ENCODE data around the gene KIF5A.
A peak's percentile ranks its signal among the peaks of the same experiment; 100 is the strongest.

Gene KIF5A

GRCh38 chr12:57520053-57520818, 29.6 kb upstream of the KIF5A start, which contains the start of gene DDIT3:
TSS of gene DDIT3 (minus strand) at chr12:57520514. CDS start at chr12:57517406, 3,108 bp downstream.
- peak; percentile 96 for DNase-seq

GRCh38 chr12:57521525-57522010, 28.3 kb upstream of the KIF5A start:
- no peak for DNase-seq

GRCh38 chr12:57522011-57522886, 27.6 kb upstream of the KIF5A start, which contains the start of gene MBD6:
TSS of gene MBD6 (plus strand) at chr12:57522824. CDS start at chr12:57524304, 1,480 bp downstream.
- peak; percentile 85 for DNase-seq

- DNase-seq, result no peak
These were observed 26.7 kb upstream of the KIF5A start for GRCh38 chr12:57522887-57523705.

- no peak for DNase-seq
These were observed 25.9 kb upstream of the KIF5A start for GRCh38 chr12:57523706-57524614.

GRCh38 chr12:57524814-57525614, 24.8 kb upstream of the KIF5A start:
- no peak for DNase-seq

- DNase-seq, result no peak
These were observed 24.0 kb upstream of the KIF5A start for GRCh38 chr12:57525615-57526383.

- DNase-seq, result no peak
These were observed 23.2 kb upstream of the KIF5A start for GRCh38 chr12:57526477-57527126.

GRCh38 chr12:57527184-57527583, 22.7 kb upstream of the KIF5A start:
- DNase-seq, result no peak

- DNase-seq, result no peak
These were observed 21.7 kb upstream of the KIF5A start for GRCh38 chr12:57528176-57528575.

- no peak for DNase-seq
These were observed 20.9 kb upstream of the KIF5A start for GRCh38 chr12:57528831-57529555.

GRCh38 chr12:57529831-57530230, 20.0 kb upstream of the KIF5A start:
- no peak for DNase-seq

- no peak for DNase-seq
These were observed 19.3 kb upstream of the KIF5A start for GRCh38 chr12:57530396-57531142.

GRCh38 chr12:57531836-57532235, 18.0 kb upstream of the KIF5A start:
- DNase-seq, result no peak

GRCh38 chr12:57533108-57533507, 16.7 kb upstream of the KIF5A start:
- DNase-seq, result no peak

GRCh38 chr12:57534250-57534649, 15.6 kb upstream of the KIF5A start:
- DNase-seq, result no peak

- no peak for DNase-seq
These were observed 14.8 kb upstream of the KIF5A start for GRCh38 chr12:57534991-57535543.
